Colonic mucosa (tissue), 4 donors: ENCODE measurements around the gene CDSN. TPM values are rescaled to one million over a fixed set of nuclear protein-coding genes. Genes with fewer than 3 reads are reported as not detected.

Source experiments
- DNase-seq: peaks from one replicate; pipeline ENCODE4 v3.0.0-alpha.2; 2020
- H3K27ac ChIP-seq: fragments of 200-600 bp; one replicate; pipeline ENCODE4 v1.8.0; 2021
- H3K27me3 ChIP-seq: fragments of 200-600 bp; one replicate; pipeline ENCODE4 v1.8.0; 2021
- H3K36me3 ChIP-seq: fragments of 200-600 bp; one replicate; pipeline ENCODE4 v1.8.0; 2021
- H3K4me1 ChIP-seq: fragments of 200-600 bp; one replicate; pipeline ENCODE4 v1.8.0; 2021; ENCODE audit warnings: mild to moderate bottlenecking
- H3K4me3 ChIP-seq: fragments of 200-600 bp; one replicate; pipeline ENCODE4 v1.8.0; 2021
- H3K9ac ChIP-seq, 2 donors: one replicate each; pipeline ENCODE4 v1.7.0; 2013; ENCODE audit warnings: control low read depth in 2 of 2, low read depth in 2 of 2, low read length in 2 of 2
- H3K9me3 ChIP-seq: fragments of 200-600 bp; one replicate; pipeline ENCODE4 v1.8.0; 2021
- CTCF ChIP-seq: fragments of 200-600 bp; IDR thresholded peaks from one replicate; pipeline ENCODE4 v1.8.0; 2022; ENCODE audit warnings: antibody characterized with exemption, mild to moderate bottlenecking
- intact Hi-C: fragments of 100-400 bp; cut with DNase I; formaldehyde crosslinking; loops from one replicate; pipeline ENCODE4 v1.14.1; 2022
- total RNA-seq, 2 donors: library from RNA; stranded (reverse); fragmentation: NEBNext Ultra II Directional in 1 of 2; extraction: Animal tissue kit (Norgen Biotek cat#: 25700) in 1 of 2; gene quantifications; one replicate each; pipeline ENCODE4 v1.2.1, GENCODE V29; 2021
- donor health status: healthy.
- donor health status: DM: no; HTN: no; CAD: no.
- donor health status: DM: no; HTN: no; CAD: no.

The CDSN gene
- total RNA-seq, 2 donors from 2014 or later = not detected

- Histone ChIP-seq H3K4me1 (peaks cover 5% of the 10 kb centered on the region), H3K9ac (peak overlapping the region in 1 of 2 donors; percentile 41), H3K27me3 (no peaks in the 10 kb centered on the region), H3K36me3 (no peaks in the 10 kb centered on the region), H3K9me3 (no peaks in the 10 kb centered on the region), H3K27ac (no peak overlapping the region), H3K4me3 (no peak overlapping the region)
- intact Hi-C loops = no loop called here
- no peak for DNase-seq
- TF ChIP-seq CTCF = no peak
These were observed 6.2 kb downstream of the CDSN start for GRCh38 chr6:31113861-31114540.

- Histone ChIP-seq H3K9me3 (no peaks in the 10 kb centered on the region), H3K27me3 (no peaks in the 10 kb centered on the region), H3K9ac (no peak within 1 kb of the TSS), H3K4me3 (no peak within 1 kb of the TSS), H3K36me3 (no peaks in the 10 kb centered on the region), H3K4me1 (peaks cover 5% of the 10 kb centered on the region), H3K27ac (no peak within 1 kb of the TSS)
- intact Hi-C loops = no loop called here
- DNase-seq = no peak
- no peak for TF ChIP-seq CTCF
These were observed 7.8 kb downstream of the CDSN start, which contains the start of gene C6orf15 for GRCh38 chr6:31112478-31112877. Gene C6orf15, minus strand, starts transcription at chr6:31112575. Its CDS starts 20 bp downstream, at chr6:31112555.

GRCh38 chr6:31111712-31112111 is 8.5 kb downstream of the CDSN start:
- DNase-seq = no peak
- intact Hi-C loops = no loop called here
- H3K4me1 ChIP-seq = peaks cover 5% of the 10 kb centered on the region
- no peaks in the 10 kb centered on the region for H3K36me3 ChIP-seq
- H3K9me3 ChIP-seq = no peaks in the 10 kb centered on the region
- H3K4me3 ChIP-seq = no peak overlapping the region
- TF ChIP-seq CTCF = no peak
- H3K27ac ChIP-seq = no peak overlapping the region
- no peak overlapping the region for H3K9ac ChIP-seq
- H3K27me3 ChIP-seq = no peaks in the 10 kb centered on the region

- no peak overlapping the region for H3K9ac ChIP-seq
- no peaks in the 10 kb centered on the region for H3K36me3 ChIP-seq
- no peak for TF ChIP-seq CTCF
- no peaks in the 10 kb centered on the region for H3K27me3 ChIP-seq
- H3K27ac ChIP-seq = no peak overlapping the region
- no peak overlapping the region for H3K4me3 ChIP-seq
- no peaks in the 10 kb centered on the region for H3K9me3 ChIP-seq
- intact Hi-C loops = no loop called here
- peaks cover 5% of the 10 kb centered on the region for H3K4me1 ChIP-seq
- no peak for DNase-seq
These were observed 9.2 kb downstream of the CDSN start for GRCh38 chr6:31110825-31111582.

GRCh38 chr6:31107052-31107451 is 13.2 kb downstream of the CDSN start:
- Histone ChIP-seq H3K4me3 (no peak overlapping the region), H3K9ac (no peak overlapping the region), H3K4me1 (no peaks in the 10 kb centered on the region), H3K27me3 (no peaks in the 10 kb centered on the region), H3K27ac (no peak overlapping the region), H3K9me3 (no peaks in the 10 kb centered on the region), H3K36me3 (no peaks in the 10 kb centered on the region)
- intact Hi-C loops = no loop called here
- no peak for TF ChIP-seq CTCF
- no peak for DNase-seq
